Stimulated activated CD8-positive, alpha-beta memory T cell treated with anti-CD3 and anti-CD28 coated beads, Interleukin-12 subunit alpha, Interleukin-12 subunit beta, amount 100 ng/mL, for 1 hour (primary cell): Measurements from ENCODE around the gene CYP4B1.
"Not testable (repeated sequence)": the region's sequence is repeated elsewhere in the genome, so short reads cannot be mapped to it uniquely, and the experiment has no call there.

Source experiments
- DNase-seq: peaks from one replicate; pipeline ENCODE4 v3.0.0-alpha.2; 2020; ENCODE audit warnings: low read depth

CYP4B1 gene

DNA sequence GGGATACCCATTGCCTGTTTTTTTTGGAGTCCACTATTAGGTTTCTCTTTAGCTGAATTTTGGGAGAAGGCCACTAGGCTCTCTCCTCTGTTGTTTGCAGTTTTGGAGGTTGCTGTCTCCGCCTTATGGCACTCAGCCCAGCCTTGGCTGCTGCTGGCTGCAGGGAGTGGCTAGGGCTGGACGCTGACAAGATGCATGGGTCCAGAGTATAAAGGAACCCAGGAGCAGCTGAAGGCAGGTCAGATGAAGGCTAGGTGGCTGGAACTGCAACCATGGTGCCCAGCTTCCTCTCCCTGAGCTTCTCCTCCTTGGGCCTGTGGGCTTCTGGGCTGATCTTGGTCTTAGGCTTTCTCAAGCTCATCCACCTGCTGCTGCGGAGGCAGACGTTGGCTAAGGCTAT is at the start of gene CYP4B1:
TSS of gene CYP4B1 (plus strand) at position 237 of the 400 bp plus-strand sequence. CDS start at position 273, 36 bp downstream.
- no peak for DNase-seq

DNA sequence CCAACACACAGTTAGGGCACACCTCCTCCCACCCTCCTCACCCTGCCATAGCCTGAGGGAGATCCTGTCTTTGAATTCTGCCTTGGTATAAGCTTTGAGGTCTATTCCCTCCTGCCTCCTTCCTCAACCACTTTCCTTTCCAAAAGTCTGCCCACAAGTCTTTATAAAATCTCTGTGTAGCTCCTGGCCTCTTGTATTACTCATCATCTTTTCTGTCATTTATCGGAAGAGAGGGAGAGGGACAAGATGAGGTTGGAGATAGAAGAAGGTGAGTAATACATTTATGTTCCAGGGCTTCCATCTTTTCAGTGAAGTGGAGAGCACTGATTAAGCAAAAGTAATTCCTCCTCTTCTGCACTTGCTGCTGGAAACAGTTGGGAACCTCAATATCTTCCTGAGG is 49.4 kb upstream of the CYP4B1 start:
- no peak for DNase-seq

DNA sequence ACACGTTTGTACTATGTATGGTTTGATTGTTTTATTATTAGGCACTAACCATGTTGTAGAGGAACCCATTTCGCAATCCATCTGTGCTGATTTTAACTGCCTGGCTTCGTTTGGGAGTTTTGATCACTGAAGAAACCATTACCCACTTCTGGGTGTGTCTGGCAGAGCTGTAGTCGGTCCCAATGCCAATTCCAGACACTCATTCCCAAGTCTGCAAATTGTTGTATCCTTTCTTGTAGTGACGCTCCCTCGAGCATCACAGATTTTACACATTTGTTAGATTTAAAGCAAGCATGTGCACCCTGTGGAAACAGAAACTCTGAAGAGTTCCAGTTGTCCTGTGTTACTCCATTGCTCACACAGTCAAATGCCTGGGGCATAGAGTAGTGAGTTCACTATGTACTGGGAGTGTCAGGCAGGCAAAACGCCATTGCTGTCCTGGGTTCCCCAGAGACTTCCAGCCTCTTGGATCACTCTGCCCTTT is 48.9 kb upstream of the CYP4B1 start:
- no peak for DNase-seq

DNA sequence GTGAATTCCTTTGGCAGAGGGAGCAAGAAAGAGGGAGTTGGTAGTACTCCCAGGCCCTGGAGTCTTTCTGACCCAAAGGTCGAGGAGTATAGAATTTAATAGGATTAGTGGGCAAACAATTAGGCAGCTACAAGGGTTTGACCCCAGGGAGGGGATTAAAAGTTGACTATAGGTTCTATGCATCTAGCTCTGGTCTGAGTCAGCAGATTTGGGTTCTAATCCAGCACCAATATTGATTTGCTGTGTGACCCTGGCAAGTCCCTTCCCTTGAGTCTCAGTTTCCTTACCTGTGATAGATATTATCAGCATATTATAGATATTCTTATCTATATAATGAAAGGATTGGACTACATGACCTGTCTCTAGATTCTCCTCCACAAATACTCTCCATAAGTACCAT is 44.9 kb upstream of the CYP4B1 start:
- DNase-seq: no peak

DNA sequence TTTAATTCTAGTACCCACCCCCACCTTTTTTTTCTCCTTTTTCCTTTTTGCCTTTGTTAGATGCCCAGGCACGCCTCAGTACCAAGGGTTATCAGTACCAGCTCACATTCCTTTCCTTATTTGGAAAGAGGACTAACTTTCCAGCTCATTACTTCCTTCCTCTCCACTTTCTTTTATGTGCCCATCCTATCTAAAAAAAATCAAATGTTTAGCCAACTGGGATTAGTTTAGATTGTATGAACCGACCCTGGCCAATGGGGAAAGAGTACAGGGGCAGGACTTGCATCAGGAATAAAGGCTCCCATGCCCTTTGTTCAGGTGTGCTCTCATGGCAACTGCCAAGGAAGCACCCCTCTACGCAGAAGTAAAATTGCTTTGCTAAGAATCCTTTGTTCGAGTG is 44.1 kb upstream of the CYP4B1 start:
- not testable (repeated sequence) for DNase-seq

DNA sequence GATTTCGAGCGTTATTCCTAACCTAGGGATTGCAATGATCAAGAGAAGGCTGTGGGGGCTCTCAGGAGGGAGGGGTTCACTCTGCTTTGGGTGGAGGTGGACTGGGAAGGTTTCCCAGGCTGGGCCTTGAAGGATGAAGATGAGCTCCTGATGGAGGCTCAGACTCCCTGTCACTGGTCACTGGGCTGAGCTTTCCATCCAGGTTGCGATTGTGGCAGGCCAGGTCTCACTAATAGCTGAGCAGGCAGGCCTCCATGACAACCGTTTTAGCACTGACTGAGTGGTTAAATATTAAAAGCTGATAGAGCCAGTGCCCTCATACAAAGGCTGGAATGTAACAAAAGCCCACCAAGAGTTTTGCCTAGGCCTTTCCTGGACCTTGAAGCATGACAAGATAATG is 43.7 kb upstream of the CYP4B1 start:
- DNase-seq: no peak

DNA sequence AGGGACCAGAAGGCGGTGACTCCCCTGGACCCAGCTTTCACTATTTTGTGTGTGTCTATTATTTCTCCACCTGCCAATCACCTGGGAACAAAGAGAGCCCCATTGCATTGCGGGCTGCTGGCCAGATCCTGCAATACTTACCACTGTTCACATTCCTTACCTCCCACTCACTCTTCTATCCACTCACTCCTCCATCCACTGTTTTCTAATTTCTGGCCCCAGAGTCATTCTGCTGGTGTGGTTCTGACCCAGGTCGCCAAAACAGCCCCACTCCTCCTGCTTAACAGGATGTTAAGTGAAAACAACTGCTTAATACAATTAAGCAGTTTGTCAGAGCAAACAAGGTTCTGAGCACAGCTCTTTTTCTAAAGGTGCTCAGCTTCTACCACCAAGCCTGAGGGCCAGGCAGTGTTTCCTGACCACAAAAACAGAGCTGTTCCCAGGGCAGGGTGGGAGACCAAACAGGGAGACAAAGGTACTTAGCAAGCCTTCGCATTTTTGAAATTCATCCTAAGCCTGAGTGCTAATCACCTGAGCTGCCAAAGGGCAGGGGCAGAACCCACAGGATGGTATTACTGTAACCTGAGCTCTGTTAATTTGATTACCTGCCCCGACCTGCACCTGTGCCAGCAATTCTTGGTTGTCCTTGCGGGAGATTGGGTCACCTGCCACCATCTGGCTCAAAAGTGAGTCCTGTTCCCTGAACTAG is 41.4 kb upstream of the CYP4B1 start:
- DNase-seq: no peak

DNA sequence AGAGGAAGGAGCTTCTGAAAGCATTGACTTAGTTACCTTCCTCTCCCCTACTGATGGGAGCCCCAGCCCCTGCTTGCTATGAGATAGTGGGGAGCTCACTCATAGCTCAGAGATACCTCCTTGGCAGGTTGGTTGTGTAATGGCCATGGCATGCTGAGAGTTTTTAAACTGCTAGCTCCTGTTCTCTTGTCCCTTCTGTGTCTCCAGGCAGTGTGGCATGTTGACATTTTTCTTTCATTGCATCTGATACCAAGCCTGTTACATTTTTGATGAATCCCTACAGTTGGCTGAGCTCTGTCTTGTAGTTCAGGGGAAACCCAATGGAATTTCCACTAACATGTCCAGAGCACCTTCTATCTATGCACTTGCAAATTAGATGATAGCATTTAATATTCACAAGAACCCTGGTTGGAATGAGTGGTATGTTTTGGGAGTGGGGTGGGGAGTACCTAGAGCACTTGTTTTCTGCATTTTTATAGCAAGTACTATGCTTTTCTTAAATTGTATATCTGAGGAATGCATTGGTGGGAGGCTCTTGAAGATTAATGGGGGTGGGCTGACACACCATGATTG is 40.8 kb upstream of the CYP4B1 start:
- DNase-seq: no peak

DNA sequence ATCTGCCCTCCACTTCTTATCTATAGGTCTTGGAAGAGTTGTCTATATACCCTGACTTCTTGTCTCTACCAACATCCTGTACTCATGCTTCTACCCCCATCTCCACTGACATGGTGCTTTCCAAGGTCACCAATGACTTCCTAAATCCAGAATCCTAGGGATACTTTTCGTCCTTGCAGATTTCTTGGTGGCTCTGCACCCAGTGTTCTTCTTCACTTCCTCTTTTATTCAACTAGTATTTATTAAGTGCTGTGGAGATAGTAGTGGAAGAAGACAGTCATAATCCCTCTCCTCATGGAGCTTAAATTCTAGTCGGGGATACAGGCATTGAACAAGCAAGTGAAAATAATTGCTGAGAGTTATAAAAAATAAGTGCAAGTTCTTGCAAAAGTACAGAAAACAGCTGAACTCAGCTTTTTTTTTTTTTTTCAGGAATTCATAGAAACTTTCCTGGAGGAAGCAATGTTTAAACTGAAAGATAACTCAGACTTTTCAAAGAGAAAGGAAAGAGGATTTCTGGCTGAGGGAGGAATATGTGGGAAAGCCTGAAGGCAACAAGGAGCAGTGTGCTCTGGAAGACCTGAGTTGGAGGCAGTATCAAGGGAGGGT is 38.2 kb upstream of the CYP4B1 start:
- no peak for DNase-seq

DNA sequence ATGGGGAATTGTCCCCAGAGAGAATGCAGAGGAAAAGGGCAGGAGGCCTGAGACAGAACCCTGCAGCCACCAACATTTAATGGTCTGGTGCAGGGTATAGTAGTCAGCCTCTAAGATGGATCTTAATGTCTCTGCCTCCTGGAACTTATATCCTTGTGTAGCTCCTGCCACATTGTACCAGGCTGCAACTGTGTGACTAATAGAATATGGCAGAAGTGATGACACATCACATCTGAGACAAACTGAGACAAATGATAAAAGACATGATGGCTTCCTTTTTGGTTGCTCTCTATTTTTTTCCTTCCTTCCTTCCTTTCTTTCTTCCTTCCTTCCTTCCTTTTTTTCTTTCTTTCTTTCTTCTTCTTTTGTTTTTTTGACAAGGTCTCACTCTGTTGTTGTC is 37.1 kb upstream of the CYP4B1 start:
- no peak for DNase-seq

DNA sequence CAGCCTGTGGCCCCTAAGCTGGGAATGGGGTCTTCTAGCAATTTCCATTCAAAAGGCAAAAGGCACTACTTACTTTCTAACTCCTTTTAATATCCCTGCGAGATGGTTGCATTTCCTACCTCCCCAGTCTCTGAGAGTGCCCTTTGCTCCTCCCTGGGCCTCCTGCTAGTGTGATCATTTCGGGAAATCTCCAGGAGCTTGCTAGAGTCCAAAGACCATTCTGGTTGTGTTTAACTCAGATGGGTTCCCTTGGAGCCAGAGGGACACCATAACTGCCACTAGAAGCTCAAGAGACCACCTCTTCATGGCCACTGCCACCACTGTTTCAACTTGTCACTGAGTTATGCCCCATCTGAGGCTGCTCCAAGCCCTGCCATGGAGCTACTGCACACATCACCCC is 34.4 kb upstream of the CYP4B1 start:
- DNase-seq: no peak

DNA sequence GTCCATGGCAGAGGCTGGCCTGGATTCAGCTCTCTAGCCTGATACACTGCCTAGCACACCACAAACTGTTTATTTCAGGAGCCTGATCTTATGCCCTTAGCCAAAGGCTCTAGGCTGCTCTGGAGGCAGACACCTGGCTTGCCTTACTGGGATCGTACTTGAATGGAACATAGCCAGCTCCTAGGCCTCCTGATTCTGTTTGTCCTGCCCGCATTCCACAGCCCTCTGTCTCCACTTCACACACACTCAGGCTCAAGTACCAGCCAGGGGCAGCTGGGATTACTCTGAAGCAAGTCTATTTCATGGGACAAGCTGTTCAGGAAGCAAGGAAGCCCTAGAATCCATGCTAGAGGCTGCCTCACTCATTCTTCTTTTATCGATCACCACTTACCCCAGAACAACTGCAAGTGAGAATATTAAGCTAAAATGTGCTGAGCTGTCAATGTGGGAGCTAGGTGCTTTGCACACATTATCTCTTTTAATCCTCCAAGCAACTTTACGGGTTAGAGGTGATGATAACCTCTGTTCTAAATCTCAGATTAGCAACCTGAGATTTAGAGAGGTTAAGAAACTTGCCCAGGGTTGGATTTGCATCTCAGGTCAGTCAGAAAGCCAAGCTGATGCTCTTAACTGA is 31.1 kb upstream of the CYP4B1 start:
- no peak for DNase-seq

DNA sequence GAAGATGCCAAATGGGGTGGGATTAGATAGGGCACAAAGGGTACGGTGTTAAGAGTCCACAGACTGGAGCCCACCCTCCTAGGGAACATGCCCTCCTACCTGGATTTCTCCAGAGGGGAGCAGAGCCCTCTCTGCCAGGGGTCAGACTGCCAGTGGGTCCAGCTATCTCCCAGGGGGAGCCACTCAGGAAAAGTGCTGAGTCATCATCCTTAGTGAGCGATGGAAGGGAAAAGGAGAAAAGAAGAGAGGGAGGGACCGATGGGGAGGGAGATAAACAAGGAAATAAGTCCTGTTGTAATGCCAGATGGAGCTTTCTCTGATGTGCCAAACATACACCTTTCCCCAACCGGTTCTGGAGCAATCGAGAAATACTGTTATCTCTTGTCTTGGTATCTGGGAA is 30.4 kb upstream of the CYP4B1 start:
- DNase-seq: no peak

DNA sequence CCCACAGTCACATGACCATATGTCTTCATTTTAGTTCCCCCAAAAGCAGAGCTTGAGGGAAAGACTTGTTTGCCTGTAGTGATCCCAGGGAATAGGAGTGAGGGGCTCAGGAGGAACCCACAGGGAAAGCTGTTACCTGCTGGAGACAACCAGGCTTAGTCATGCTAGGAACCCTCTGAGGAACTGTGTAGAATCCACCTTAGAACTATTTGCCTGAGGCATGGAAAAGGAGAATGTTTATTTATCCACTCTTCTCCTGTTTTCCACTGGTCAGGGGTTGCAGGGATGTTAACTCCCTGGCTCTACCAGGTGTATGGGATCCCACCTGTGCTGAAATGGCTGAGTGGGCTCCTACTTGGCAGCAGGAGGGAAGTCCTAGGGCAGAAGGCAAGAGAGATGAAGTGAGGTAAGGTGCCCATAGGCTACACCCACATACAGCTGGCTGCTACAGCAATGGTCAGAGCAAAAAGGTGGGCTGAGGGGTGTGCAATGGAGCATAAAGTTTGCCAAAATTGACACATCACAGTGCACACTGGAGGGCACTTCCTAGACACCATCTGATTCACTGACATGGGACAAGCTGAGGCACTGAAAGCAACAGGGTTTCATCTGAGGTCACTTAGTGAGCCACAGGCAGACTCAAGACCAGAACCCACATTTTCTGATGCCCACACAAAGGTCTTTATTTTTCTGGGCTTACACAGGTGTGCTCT is 29.7 kb upstream of the CYP4B1 start:
- no peak for DNase-seq

DNA sequence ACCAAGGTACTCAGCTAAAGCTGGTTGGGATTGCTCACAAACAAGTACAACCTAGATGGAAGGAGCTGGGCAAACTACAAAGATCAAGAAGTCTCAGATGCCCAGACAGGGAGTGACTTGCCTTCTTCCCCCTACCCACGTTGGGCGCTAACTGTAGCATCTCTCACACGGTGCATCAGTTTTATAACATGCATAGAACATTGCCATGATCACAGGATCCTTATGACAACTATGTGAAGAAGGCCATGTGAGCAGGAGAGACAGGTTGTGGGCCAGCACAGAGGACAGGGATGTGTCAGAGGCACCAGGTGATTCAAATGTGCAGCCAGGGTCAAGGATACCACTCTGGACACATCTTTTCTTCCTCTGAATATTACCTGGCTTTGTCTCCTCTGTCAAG is 28.3 kb upstream of the CYP4B1 start:
- no peak for DNase-seq

DNA sequence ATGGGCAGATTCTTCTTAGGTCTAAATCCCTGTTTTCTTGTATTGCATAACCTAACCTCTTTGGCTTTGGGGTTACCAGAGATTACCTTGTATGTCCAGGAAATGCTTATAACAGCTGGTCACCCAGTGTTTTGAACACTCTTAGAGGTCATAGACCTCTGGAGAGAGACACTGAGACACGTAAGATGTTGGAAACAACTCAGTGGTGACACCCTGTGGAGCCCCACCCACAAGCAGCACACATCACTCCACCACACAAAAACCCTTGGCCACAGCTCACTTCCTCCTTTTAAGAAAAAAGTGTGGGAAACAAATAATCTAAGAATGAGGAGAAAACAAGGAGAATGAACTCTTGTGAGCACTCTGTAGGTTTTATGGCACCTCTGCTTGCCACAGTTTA is 26.3 kb upstream of the CYP4B1 start:
- DNase-seq: no peak

DNA sequence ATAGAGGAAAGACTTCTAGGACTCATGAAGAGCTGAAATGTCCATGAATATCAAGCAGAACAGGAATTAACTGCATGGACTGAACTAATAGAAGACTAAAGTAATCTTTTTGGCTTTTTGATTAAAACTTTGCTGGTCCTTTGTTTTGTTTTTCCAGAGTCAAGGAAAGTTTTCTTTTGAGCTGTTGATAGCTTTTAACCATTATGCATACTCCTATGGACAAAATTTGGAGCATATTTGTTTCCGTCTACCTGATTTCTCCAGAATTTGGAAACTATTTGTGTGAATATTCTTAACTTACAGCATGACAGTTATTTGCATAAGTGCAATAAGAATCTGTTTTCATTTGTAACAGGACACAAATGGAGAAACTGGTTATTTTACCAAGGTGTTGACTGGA is 24.5 kb upstream of the CYP4B1 start:
- DNase-seq: no peak

DNA sequence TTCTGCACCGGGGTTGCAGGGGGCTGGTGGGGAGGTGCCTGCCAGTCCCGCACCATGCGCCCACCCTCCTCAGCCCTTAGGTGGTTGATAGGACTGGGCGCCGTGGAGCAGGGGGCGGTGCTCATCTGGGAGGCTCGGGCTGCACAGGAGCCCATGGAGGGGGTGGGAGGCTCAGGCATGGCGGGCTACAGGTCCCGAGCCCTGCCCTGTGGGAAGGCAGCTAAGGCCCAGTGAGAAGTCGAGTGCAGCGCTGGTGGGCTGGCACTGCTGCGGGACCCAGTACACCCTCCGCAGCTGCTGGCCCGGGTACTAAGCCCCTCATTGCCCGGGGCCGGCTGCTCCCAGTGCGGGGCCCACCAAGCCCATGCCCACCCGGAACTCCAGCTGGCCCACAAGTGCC is 20.4 kb upstream of the CYP4B1 start:
- not testable (repeated sequence) for DNase-seq

DNA sequence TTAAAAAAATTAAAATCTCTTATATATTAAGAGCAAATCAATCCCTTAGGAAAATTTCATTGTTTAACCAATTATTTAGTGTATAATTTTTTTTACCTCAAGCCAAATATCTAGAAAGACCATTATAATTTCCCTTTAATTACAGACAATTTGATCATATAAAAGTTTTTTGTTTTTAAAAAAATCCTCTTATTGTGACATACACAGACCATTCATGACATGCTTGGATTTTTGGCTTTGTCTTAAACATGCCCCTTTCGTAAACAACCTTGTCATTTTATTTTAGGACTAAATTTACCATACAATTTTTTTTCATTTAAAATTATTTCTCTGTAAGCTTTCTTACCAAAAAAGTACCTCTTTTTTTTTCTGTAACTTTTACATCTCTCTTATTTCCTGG is 14.2 kb upstream of the CYP4B1 start:
- no peak for DNase-seq

DNA sequence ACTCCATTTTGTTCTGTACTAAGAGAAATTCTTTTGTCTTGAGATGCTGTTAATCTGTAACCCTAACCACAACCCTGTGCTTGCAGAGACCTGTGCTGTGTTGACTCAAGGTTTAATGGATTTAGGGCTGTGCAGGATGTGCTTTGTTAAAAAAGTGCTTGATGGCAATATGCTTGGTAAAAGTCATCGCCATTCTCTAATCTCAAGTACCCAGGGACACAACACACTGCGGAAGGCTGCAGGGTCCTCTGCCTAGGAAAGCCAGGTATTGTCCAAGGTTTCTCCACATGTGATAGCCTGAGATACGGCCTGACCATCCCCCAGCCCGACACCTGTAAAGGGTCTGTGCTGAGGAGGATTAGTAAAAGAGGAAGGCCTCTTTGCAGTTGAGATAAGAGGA is 10.2 kb upstream of the CYP4B1 start:
- not testable (repeated sequence) for DNase-seq

DNA sequence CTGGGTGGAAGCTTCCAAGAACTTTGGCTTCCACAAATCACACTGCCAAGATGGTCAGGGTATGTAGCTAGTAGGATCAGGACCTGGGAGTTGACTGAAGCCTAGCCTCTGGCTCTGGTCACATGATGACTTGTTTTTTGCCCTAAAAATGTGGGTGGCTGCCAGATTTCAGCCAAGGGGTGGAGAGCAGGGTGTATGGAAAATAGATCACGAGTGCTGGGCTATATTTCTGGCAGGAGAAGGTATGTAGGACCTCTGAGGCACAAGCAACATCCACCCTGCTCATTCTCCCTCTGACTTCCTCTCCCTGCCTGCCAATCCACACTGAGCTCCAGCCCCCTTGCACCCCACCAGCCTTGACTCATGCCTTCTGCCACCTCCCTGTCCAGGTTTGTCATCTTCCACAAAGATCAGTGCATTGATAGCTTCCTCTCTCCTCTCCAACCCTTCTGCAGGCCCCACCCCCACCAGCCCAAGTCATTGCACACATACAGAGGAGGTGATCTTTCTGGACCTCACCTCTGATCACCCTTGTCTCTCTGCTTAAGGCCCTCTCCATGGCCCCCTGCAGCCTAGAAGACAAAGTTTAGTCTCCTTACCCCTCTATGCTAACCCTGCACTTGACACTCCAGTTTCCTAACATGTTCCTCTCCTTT is 8.3 kb upstream of the CYP4B1 start:
- no peak for DNase-seq

DNA sequence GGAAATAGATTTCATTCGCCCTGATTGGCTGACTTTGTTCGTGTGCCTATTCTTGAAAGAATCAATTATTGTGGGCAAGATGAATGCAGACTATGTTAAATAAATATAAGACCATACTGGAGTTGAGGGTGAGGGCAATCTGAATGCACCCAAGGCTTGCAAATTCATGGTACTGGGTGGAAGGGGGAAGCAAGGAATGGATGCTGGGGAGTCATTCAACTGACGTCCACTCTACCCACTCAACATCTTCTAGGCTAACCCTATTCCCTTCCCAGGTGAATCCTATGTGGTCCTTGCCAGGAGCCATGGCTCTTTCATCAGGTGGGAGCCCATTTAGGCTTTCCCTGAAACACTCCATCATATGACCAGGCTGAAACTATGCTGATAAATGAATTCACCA is 5.7 kb upstream of the CYP4B1 start:
- no peak for DNase-seq
